ENCODE data around the gene GAS2L3. TPM values are rescaled to one million over a fixed set of nuclear protein-coding genes. Genes with fewer than 3 reads are reported as not detected.

GAS2L3 gene
- total RNA-seq, 1 experiment from 2014 or later = 116 TPM

- H3K4me3 Mint-ChIP-seq (ENCODE audit: low read depth, unreplicated experiment) = peak overlapping the region; percentile 1
- CTCF ChIA-PET = interaction anchor here (1.1 to 1.8 kb wide), 3 partner anchors 16 to 124 kb away, joined by 3 to 6 read pairs (median 6); no protein-coding TSS in a partner anchor
These were observed 43.6 kb upstream of the GAS2L3 start for GRCh38 chr12:100529756-100530350.

GRCh38 chr12:100533376-100533775 lies 40.1 kb upstream of the GAS2L3 start:
- Mint-ChIP-seq H3K36me3 (ENCODE audit: insufficient read depth, unreplicated experiment) (no peaks in the 10 kb centered on the region), H3K27ac (ENCODE audit: unreplicated experiment) (no peak overlapping the region), H3K27me3 (ENCODE audit: unreplicated experiment) (no peaks in the 10 kb centered on the region), H3K4me3 (ENCODE audit: low read depth, unreplicated experiment) (no peak overlapping the region), H3K9me3 (ENCODE audit: low read depth, unreplicated experiment) (peaks cover 8% of the 10 kb centered on the region), H3K4me1 (ENCODE audit: low read depth, unreplicated experiment) (peaks cover 32% of the 10 kb centered on the region)
- CTCF ChIA-PET = no interaction called here
- intact Hi-C loops (cut with micrococcal nuclease; ENCODE audit: unreplicated experiment) = no loop called here
- no TSS peak for BruUV-seq (replicated peaks)
- DNase-seq = no peak
- no peak for TF ChIP-seq CTCF (IDR thresholded peaks at IDR 0.05; ENCODE audit: unreplicated experiment)

More at GRCh38 chr12:100529756-100530350, 43.6 kb upstream of the GAS2L3 start:
- Mint-ChIP-seq H3K9me3 (ENCODE audit: low read depth, unreplicated experiment) (peaks cover 8% of the 10 kb centered on the region), H3K4me1 (ENCODE audit: low read depth, unreplicated experiment) (peaks cover 39% of the 10 kb centered on the region), H3K36me3 (ENCODE audit: insufficient read depth, unreplicated experiment) (no peaks in the 10 kb centered on the region), H3K27ac (ENCODE audit: unreplicated experiment) (peak overlapping the region; percentile 75), H3K27me3 (ENCODE audit: unreplicated experiment) (no peaks in the 10 kb centered on the region)
- intact Hi-C loops (cut with micrococcal nuclease; ENCODE audit: unreplicated experiment) = loop anchor here (5.0 kb wide), 1 partner anchor 53 kb away; no protein-coding TSS in a partner anchor
- no TSS peak for BruUV-seq (replicated peaks)
- TF ChIP-seq CTCF (IDR thresholded peaks at IDR 0.05; ENCODE audit: unreplicated experiment) = no peak
- no peak for DNase-seq

- Mint-ChIP-seq H3K4me1 (ENCODE audit: low read depth, unreplicated experiment) (peaks cover 20% of the 10 kb centered on the region), H3K9me3 (ENCODE audit: low read depth, unreplicated experiment) (peaks cover 5% of the 10 kb centered on the region), H3K27me3 (ENCODE audit: unreplicated experiment) (no peaks in the 10 kb centered on the region), H3K4me3 (ENCODE audit: low read depth, unreplicated experiment) (no peak overlapping the region), H3K36me3 (ENCODE audit: insufficient read depth, unreplicated experiment) (peaks cover 2% of the 10 kb centered on the region), H3K27ac (ENCODE audit: unreplicated experiment) (no peak overlapping the region)
- intact Hi-C loops (cut with micrococcal nuclease; ENCODE audit: unreplicated experiment) = no loop called here
- no peak for DNase-seq
- BruUV-seq (replicated peaks) = no TSS peak
- TF ChIP-seq CTCF (IDR thresholded peaks at IDR 0.05; ENCODE audit: unreplicated experiment) = no peak
- CTCF ChIA-PET = no interaction called here
These were observed 38.8 kb upstream of the GAS2L3 start for GRCh38 chr12:100534625-100535227.

GRCh38 chr12:100539202-100539601 lies 34.3 kb upstream of the GAS2L3 start:
- DNase-seq = peak; percentile 54
- Mint-ChIP-seq H3K27ac (ENCODE audit: unreplicated experiment) (no peak overlapping the region), H3K9me3 (ENCODE audit: low read depth, unreplicated experiment) (no peaks in the 10 kb centered on the region), H3K4me1 (ENCODE audit: low read depth, unreplicated experiment) (no peaks in the 10 kb centered on the region), H3K4me3 (ENCODE audit: low read depth, unreplicated experiment) (no peak overlapping the region), H3K36me3 (ENCODE audit: insufficient read depth, unreplicated experiment) (peaks cover 4% of the 10 kb centered on the region), H3K27me3 (ENCODE audit: unreplicated experiment) (no peaks in the 10 kb centered on the region)
- no TSS peak for BruUV-seq (replicated peaks)
- intact Hi-C loops (cut with micrococcal nuclease; ENCODE audit: unreplicated experiment) = no loop called here
- no peak for TF ChIP-seq CTCF (IDR thresholded peaks at IDR 0.05; ENCODE audit: unreplicated experiment)
- CTCF ChIA-PET = no interaction called here

Measured in Calu3 (cell line).